NOMO-1 treated with DMSO at 0.1 percent for 48 hours (cell line): Measurements from ENCODE around the gene RAD1.

ENCODE experiments used
- DNase-seq: peaks from one replicate; lab custom pipeline; 2025; ENCODE audit not compliant: unreplicated experiment; lab: John Stamatoyannopoulos, UW

RAD1 gene

DNA sequence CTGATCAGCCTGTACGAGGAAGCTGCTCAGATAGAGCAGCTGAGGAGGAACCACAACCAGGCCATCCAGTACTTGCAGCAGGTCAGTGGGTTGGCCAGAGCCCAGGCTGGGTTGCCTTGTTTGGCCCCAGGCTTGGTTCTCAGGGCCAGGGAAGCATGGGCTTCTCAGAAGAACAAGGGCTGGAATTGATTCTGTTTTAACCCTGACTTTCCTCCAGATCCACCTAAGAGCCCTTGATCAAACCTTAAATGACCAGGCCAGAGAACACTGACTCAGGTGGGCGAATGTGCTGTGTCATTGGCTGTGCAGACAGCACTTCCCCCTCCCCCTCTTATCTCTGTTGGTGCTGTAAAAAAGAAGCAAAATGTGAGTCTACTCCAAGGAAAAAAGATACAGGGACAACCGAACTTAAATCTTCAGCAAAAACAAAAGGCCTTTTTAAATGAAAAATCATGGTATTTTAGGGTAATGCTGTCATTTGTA, 48.3 kb downstream of the RAD1 start:
- DNase-seq, result no peak

DNA sequence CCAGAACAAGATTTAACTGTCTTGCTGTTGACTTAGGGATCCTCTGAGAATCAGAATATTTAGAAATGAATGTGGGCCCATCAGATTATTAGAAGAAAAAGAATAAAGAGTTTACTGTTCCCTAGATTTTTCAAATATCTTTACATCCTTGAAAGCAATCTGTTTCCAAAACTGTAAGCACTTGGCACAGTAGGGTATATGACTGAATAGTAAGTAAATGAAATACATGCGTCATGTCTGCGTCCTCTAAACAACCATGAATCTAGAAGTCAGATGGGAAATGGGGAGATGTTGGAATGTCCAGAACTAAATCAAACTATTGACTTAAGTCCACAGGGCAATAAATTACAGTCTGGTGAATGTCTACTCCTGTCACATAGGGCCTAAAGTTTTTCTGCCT, 50.2 kb downstream of the RAD1 start:
- DNase-seq, result no peak

DNA sequence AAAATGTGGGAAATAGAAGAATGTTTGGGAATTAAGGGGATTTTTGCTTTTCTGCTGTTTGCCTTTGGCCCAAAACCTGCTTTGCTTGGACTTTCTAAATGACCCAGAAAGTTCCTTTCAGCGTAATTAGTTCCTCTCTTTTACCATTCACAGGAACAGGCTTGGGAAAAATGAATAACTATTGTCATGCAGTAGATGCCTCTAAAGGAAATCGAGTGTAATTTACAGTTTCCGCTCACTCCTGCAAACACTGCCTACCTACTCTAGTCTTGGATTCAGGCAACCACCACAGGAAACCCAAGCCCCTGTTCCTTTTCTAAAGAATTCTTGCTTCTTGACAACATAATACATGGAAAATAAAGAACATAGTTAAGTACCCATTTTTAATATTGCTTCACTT, 51.4 kb downstream of the RAD1 start:
- DNase-seq, result no peak

DNA sequence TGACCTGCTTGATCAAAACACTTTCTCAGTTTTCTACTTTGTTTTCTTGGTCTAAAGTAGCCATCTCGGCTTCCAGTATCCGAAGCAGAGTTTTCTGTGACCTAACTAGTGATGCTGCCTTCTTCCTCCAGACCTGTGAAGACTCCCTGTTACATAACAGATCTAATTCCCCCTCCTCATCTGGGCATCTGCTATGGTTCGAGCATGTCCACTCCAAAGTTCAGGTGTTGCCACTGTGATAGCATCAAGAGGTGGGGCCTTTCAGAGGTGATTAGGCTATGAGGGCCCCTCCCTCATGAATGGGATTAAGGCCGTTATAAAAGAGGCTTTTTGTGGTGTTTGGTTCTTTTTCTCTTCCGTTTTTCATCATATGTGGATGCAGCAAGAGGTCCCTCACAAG, 56.1 kb downstream of the RAD1 start:
- DNase-seq, result no peak

DNA sequence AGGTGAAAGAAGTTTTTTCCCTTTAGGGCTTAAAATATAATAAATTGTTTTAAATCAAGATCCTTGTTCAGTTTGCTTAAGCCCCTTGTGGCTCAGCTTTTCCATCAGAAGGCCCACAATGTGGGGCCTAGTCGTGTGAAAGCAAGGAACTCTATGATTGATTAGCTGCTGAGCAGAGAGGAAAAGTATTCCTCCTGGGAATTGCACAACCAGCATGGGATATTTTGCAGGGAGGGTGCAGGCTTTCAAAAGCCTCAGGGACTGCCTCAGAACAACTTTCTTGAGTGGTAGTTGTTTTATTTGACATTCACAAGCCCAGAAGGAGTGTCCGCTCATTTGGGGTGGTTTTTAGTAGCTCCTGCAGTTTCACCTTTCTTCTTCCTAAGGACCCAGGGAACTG, 56.5 kb downstream of the RAD1 start:
- DNase-seq, result no peak

DNA sequence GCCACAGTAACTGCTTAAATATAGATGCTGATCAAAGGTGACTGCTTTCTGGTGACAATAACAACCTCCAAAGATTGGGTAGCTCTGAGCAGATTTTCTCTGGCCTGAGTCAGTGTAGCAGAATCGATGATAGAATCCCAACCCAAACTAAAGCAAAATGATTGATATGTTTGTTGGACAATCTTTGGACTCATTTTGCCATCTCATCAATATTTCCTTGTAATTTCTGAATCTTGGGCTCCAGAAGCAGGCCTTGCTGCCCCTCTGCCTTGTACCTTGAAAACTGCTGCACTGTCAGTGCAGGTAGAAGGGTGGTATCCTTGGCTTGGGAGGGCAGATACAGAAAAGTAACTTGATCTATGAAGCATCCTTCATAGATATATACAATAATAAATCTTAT, 57.4 kb downstream of the RAD1 start:
- no peak for DNase-seq

DNA sequence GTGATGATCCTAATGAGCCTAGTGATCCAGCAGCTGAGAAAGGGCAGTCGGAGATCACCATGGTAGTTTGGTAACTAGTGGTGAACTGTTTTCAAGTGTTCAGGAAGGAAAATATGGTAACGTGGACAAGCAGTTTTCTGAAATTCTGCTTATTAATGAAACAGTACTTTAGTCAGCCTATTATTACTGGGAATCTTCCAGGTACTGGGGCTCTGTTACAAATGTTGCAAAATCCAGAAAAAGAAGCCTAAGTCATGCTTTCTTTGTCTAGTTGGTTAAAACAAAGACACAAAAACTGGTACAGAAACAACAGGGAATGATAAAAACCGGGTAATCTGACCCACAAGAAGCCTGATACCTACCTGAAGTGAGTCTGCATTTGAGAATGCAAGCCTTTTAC, 58.1 kb downstream of the RAD1 start:
- no peak for DNase-seq
